Astrocyte (in vitro differentiated cells and primary cell): Measurements from ENCODE around the gene LZTS2. TPM values are rescaled to one million over a fixed set of nuclear protein-coding genes. Genes with fewer than 3 reads are reported as not detected.

Experiments used
- DNase-seq: peaks from one replicate; pipeline ENCODE4 v3.0.0-alpha.2; 2010; ENCODE audit warnings: low read depth
- FAIRE-seq: peaks from 2 replicates; lab custom pipeline; 2011; peaks lifted over from hg19 to GRCh38; lab: Jason Lieb, UNC
- H2AFZ ChIP-seq: 2 replicates; pipeline ENCODE4 v1.6.0; 2012; ENCODE audit warnings: low read depth, low read length, inconsistent platforms
- H3K27ac ChIP-seq: 2 replicates; pipeline ENCODE4 v1.5.1; 2011; ENCODE audit warnings: low read depth, low read length, inconsistent platforms
- H3K27me3 ChIP-seq: 2 replicates; pipeline ENCODE4 v1.6.0; 2011; ENCODE audit warnings: low read length, inconsistent platforms; ENCODE audit not compliant: insufficient read depth
- H3K36me3 ChIP-seq: 2 replicates; pipeline ENCODE4 v1.5.1; 2011; ENCODE audit warnings: low read length, inconsistent platforms; ENCODE audit not compliant: insufficient read depth
- H3K4me1 ChIP-seq: 2 replicates; pipeline ENCODE4 v1.5.1; 2011; ENCODE audit warnings: low read length, inconsistent platforms; ENCODE audit not compliant: insufficient read depth
- H3K4me2 ChIP-seq: 2 replicates; pipeline ENCODE4 v1.6.0; 2012; ENCODE audit warnings: low read length, inconsistent platforms
- H3K4me3 ChIP-seq: 2 replicates; pipeline ENCODE4 v1.5.1; 2011; ENCODE audit warnings: low read depth, mild to moderate bottlenecking, low read length, inconsistent platforms; ENCODE audit not compliant: insufficient read depth
- H3K79me2 ChIP-seq: 2 replicates; pipeline ENCODE4 v1.6.0; 2012; ENCODE audit warnings: mild to moderate bottlenecking, low read length, inconsistent platforms; ENCODE audit not compliant: insufficient read depth
- H3K9ac ChIP-seq: 2 replicates; pipeline ENCODE4 v1.6.0; 2012; ENCODE audit warnings: mild to moderate bottlenecking, low read length, inconsistent platforms
- H3K9me3 ChIP-seq: 2 replicates; pipeline ENCODE4 v1.5.1; 2012; ENCODE audit warnings: low read depth, mild to moderate bottlenecking, low read length, inconsistent platforms; ENCODE audit not compliant: insufficient read depth
- H4K20me1 ChIP-seq: 2 replicates; pipeline ENCODE4 v1.6.0; 2012; ENCODE audit warnings: low read length, inconsistent platforms; ENCODE audit not compliant: insufficient read depth
- H3K27ac Mint-ChIP-seq: one replicate; pipeline ENCODE4 v1.8.0; 2021; ENCODE audit warnings: mild to moderate bottlenecking, mixed read lengths; ENCODE audit not compliant: unreplicated experiment
- H3K27me3 Mint-ChIP-seq: one replicate; pipeline ENCODE4 v1.8.0; 2021; ENCODE audit warnings: low read depth, mixed read lengths; ENCODE audit not compliant: unreplicated experiment
- H3K36me3 Mint-ChIP-seq: one replicate; pipeline ENCODE4 v1.8.0; 2021; ENCODE audit warnings: low read depth, mixed read lengths; ENCODE audit not compliant: unreplicated experiment
- H3K4me1 Mint-ChIP-seq: one replicate; pipeline ENCODE4 v1.8.0; 2021; ENCODE audit warnings: low read depth, mixed read lengths; ENCODE audit not compliant: unreplicated experiment
- H3K4me3 Mint-ChIP-seq: one replicate; pipeline ENCODE4 v1.8.0; 2021; ENCODE audit warnings: mild to moderate bottlenecking, moderate library complexity, mixed read lengths; ENCODE audit not compliant: unreplicated experiment
- H3K9me3 Mint-ChIP-seq: one replicate; pipeline ENCODE4 v1.8.0; 2021; ENCODE audit warnings: mild to moderate bottlenecking, mixed read lengths; ENCODE audit not compliant: unreplicated experiment
- CTCF ChIP-seq: IDR thresholded peaks from 2 replicates; pipeline ENCODE4 v1.5.1; 2011; ENCODE audit warnings: low read depth, mild to moderate bottlenecking, inconsistent platforms, low read length, moderate library complexity; ENCODE audit not compliant: insufficient read depth
- EZH2 ChIP-seq: IDR thresholded peaks from 2 replicates; pipeline ENCODE4 v1.6.1; 2012; ENCODE audit warnings: mild to moderate bottlenecking, low read length, inconsistent platforms; ENCODE audit not compliant: insufficient read depth
- total RNA-seq: library from RNA; stranded (reverse); gene quantifications from 2 replicates; pipeline ENCODE4 v1.2.1, GENCODE V29; 2021

Gene LZTS2
- total RNA-seq, 1 donor from 2014 or later, result 69.9 TPM

GRCh38 chr10:101031796-101032636, 32.4 kb downstream of the LZTS2 start:
- H3K27ac ChIP-seq, result peak overlapping the region; percentile 96
- H2AFZ ChIP-seq, result peak overlapping the region; percentile 94
- peak overlapping the region; percentile 98 for H3K4me2 ChIP-seq
- no peak for FAIRE-seq
- H3K9ac ChIP-seq, result peak overlapping the region; percentile 96
- no peaks in the 10 kb centered on the region for H3K27me3 ChIP-seq
- H3K4me3 ChIP-seq, result peak overlapping the region; percentile 86
- peak; percentile 46 for DNase-seq
- peaks cover 42% of the 10 kb centered on the region for H4K20me1 ChIP-seq
- Mint-ChIP-seq H3K36me3 (peaks cover 7% of the 10 kb centered on the region), H3K27me3 (peaks cover 2% of the 10 kb centered on the region), H3K4me1 (peaks cover 14% of the 10 kb centered on the region), H3K27ac (peak overlapping the region; percentile 98), H3K4me3 (peak overlapping the region; percentile 88), H3K9me3 (no peaks in the 10 kb centered on the region)
- H3K9me3 ChIP-seq, result no peaks in the 10 kb centered on the region
- peaks cover 25% of the 10 kb centered on the region for H3K4me1 ChIP-seq
- peaks cover 20% of the 10 kb centered on the region for H3K36me3 ChIP-seq
- peaks cover 27% of the 10 kb centered on the region for H3K79me2 ChIP-seq
- no peak for TF ChIP-seq CTCF

GRCh38 chr10:101032637-101033224, 33.1 kb downstream of the LZTS2 start:
- peak overlapping the region; percentile 94 for H2AFZ ChIP-seq
- no peaks in the 10 kb centered on the region for H3K9me3 ChIP-seq
- peaks cover 2% of the 10 kb centered on the region for H3K27me3 Mint-ChIP-seq
- FAIRE-seq (peak; percentile 78), DNase-seq (peak; percentile 89)
- peak overlapping the region; percentile 86 for H3K4me3 ChIP-seq
- peaks cover 49% of the 10 kb centered on the region for H4K20me1 ChIP-seq
- peak overlapping the region; percentile 96 for H3K27ac ChIP-seq
- no peaks in the 10 kb centered on the region for H3K9me3 Mint-ChIP-seq
- no peak for TF ChIP-seq CTCF
- no peak for TF ChIP-seq EZH2
- peak overlapping the region; percentile 98 for H3K4me2 ChIP-seq
- peak overlapping the region; percentile 91 for H3K27ac Mint-ChIP-seq
- H3K9ac ChIP-seq, result peak overlapping the region; percentile 96
- H3K36me3 ChIP-seq, result peaks cover 27% of the 10 kb centered on the region
- peaks cover 13% of the 10 kb centered on the region for H3K36me3 Mint-ChIP-seq
- H3K27me3 ChIP-seq, result no peaks in the 10 kb centered on the region
- H3K4me1 ChIP-seq, result peaks cover 25% of the 10 kb centered on the region
- H3K4me3 Mint-ChIP-seq, result peak overlapping the region; percentile 88
- H3K79me2 ChIP-seq, result peaks cover 27% of the 10 kb centered on the region
- H3K4me1 Mint-ChIP-seq, result peaks cover 14% of the 10 kb centered on the region
